ENCODE data around the gene OSER1.

Gene OSER1

DNA sequence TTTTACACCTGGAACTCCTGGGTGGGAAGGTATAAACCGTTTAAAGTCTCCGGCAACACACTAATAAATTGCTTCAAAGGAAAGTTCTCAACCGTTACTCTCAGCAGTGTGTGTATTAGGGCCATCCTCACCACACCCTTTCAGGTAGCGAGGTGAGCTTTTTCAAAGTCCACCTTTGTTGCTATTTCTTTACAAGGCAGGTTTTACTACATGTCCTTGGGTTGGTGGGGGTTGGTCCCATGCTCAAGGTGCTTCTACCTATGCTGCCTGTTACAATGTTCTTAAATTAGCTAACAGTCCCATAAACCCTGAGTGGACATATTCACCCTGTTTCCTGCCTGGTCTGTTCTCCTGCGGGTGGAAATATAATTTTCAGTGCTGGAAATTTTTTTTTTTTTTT, 13.2 kb upstream of the OSER1 start:
- DNase-seq, result no peak

DNA sequence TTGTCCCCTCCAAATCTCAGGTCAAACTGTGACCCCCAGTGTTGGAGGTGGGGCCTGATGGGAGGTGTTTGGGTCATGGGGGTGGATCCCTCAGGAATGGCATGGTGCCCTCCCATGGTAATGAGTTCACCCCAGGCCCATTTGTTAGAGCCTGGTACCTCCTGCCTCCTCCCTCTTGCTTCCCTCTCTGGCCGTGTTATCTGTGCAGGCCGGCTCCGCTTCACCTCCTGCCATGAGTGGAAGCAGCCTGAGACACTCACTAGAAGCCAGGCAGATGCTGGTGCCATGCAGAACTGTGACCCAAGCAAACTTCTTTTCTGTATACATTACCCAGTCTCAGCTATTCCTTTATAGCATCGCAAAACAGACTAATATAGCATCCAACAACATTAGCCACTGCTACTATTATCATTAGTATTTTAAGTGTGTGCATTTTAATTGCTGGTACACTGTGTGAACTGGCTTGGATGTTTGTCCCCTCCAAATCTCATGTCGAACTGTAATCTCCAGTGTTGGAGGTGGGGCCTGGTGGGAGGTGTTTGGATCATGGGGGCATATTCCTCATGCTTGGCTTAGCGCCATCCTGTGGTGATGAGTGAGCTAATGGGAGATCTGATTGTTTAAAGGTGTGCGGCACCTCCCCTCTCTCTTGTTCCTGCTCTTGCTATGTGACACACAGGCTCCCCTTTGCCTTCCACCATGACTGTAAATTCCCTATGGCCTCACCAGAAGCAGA, 12.2 kb upstream of the OSER1 start:
- no peak for DNase-seq

DNA sequence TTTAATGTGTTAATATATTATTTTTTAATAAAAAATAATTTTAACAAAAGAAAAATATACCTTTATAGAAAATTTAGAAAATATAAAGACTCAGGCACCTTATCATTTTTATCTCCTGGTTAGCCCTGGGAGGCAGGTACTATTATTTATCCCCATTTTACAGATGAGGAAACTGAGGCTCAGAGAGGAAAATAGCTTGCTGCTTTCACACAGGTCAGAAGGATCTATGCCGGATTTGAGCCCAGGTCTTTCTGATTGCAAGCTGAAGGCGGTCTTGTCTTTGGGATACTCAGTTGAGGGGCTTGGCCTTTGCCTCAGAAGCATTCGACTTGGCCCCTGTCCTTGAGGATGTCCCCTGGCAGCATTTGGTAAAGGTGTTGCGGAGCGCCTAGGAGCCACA, 11.5 kb upstream of the OSER1 start:
- DNase-seq, result no peak

DNA sequence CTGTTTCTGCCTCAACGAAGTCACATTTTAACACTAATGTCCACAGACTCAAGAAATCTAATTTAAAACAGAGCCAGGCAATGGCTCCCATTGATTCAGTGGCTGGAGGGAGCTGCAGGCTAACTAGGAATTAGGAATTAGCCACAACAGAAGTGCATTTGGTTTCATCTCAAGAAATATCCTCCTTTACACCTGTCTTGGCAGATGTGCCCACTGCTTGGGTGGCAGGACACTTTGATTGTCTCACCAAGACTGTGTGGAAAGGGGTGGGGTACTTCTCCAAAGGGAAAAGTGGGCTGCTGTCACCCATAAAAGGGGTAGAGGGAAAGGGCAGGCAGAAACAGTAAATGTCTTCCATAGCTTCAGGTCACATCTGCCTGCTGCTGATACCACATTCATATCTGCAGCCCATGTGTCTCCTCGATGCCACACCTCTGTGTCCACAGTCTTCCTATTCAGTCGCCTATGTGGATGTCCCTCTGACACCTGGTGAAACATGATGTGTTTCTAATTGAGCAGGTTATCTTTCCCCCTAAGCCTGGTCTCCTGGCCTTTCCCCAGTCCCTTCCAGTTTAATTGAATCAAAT, 10.9 kb upstream of the OSER1 start:
- no peak for DNase-seq

DNA sequence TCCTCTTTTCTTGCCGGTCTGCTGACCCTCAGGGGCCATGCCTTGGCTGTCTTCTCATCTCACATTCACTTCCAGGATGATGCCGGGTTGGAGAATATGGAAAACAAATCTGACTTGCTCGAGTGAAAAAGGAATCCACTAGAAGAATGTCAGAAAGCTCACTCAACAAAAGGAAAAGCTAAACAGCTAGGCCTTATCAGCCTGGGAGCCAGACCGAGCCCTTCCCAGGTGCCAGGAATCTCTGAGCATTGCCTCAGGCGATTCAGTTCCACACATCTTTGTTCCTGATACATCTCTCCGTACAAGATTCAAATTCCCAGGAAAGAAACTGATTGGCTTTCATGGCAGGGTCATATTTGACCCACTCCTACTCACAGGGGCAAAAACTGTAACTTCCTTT, 9.2 kb upstream of the OSER1 start:
- no peak for DNase-seq

DNA sequence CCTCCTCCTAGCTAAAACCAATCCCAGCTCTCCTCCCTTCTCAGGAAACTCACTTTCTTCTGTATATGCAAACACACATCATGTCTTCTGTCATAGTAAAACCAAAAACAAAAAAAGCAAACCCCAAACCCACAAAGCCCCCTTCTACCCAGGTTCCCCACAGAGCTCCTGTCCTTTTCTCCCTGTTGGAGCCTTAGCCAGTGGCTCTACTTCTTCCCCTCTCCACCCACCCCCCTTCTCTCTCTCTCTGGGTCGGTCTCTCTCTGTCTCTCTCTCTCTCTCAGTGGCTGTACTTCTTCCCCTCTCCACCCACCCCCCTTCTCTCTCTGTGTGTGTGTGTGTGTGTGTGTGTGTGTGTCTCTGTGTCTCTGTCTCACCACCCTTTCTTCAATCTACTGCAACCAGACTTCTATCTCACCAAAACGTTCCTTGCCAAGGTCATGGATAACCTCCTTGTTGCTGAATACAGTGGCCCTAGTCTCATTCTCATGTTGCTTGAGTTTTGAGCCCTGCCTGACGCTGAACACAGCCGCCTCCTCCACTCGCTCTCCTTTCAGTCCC, 8.7 kb upstream of the OSER1 start:
- DNase-seq, result peak; percentile 66

DNA sequence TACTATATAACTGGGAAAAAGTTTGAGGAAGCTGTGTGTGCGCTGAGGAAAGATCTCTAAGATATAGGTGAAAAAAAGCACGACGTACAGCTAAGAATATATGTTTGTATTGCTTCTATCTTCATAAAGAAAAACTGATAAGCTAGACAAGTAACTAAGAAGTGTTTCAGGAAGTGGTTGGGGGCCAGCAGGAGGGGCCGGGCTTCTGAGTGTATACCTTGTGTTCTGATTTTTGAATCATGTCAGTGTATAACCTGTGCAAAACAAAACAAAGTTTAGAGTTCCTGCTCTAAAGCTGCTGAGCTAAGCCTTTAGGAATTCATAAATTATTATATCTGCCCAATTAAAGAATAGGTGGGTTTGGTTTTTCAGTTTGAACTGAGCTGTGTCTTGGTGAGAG, 7.9 kb upstream of the OSER1 start:
- DNase-seq, result peak; percentile 80

DNA sequence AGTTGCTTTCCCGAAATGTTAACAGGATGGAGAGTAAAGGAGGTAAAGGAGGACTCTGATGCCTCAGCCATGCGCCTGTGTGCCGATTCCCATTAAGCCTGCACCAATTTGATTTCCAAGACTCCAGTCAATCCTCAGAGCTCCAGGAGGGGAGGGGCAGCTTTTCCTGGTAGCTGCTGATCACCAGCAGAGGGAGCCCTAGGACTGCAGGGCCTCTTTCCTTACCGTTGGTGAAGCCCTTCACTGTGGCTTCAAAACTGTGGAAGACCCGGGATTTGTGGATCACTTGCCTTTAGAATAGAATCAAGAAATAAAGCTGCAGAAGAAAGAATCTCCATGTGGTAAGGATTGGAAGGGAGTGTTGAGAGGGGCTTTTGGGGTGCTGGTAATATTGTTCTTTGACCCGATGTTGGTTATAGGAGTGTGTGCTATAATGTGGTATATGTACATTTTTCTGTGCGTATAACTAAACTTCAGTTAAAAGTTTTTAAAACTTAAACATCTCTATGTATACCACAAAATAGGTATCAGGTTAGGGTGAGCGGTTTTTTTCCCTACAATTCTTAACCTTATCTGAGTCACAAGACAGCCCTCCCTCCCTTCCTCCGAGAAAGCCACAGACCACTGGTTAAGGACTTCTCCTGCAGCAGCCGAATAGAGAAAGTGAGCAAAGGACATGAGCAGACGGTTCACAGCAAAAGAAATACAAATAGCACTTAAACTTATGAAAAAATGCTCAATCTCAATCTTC, 6.9 kb upstream of the OSER1 start:
- DNase-seq, result peak; percentile 78

DNA sequence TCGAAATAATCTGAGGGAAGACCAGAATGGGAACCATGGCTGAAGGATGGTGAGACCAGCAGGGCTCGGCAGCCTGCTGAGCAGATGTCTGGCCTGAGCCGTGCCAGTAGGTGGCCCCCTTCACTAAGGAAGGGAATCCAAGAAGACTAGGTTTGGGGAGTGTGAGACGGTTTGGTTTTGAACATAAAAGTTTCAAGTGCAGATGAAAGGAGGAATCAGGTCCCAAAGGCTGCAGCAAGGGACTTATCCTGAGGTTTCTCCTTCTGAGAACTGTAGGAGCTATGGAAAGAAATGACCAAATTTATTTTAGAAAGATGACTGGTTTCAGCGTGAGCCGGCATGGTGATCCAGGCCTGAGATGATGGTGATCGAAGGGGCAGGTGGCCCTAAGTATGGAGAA, 4.6 kb upstream of the OSER1 start:
- DNase-seq, result peak; percentile 84

DNA sequence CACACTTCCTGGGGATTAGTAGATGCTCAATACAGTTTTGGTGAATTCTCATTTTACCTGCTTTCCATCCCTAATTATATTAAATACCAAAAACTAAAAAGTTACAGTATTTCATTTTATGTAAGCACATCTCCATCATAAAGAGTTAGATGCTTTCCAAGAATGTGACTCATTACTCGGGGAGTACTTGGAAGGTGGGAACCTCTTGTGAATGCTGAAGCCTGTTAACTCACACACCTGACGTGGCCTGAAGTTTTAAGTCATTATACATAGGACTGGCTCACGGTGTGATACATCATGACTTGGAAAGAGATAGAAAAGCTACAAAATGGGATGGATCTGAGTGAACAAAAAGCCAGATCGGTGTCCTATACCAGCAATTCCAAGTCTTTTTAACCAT, 2.2 kb upstream of the OSER1 start:
- no peak for DNase-seq

DNA sequence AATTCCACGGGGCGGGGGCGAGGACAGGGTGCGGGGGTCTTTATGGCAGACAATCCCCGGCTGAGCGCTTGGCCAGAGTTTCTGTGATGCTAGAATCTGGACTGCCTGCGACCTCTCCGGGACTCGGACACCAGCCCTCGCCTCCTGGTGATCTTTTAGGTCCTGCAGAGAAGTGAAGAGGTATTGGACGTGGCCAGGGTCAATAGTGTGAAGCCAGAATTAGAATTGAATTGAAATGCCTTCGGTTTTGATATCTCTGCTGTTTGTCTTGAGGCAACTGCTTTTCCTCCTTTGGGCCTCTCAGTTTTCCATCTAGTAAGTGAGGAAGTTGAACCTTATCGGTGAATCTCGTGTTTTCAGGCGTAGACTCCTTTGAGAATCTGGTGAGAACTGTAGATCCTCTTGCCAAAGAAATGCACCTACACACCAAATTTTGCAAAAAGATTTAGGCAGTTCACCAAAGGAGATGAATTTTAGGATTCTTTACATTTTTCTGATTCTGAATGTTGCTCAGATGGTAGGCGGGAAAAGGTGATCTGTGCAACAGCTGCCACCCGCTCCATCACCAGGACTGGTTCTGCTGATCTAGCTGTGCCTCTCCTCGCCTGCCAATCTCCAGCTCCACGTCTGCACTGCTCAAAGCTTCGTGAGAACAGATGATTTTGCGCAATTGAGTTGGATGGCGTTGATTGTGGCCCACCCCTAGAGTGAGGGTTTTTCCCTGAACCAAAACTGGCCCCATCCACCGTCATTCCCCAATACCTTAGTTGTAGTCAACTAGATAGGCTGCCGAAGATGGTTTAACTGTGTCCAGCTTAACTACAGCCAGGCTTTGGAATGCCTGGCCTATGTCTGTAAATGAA, 837 bp upstream of the OSER1 start:
- no peak for DNase-seq

DNA sequence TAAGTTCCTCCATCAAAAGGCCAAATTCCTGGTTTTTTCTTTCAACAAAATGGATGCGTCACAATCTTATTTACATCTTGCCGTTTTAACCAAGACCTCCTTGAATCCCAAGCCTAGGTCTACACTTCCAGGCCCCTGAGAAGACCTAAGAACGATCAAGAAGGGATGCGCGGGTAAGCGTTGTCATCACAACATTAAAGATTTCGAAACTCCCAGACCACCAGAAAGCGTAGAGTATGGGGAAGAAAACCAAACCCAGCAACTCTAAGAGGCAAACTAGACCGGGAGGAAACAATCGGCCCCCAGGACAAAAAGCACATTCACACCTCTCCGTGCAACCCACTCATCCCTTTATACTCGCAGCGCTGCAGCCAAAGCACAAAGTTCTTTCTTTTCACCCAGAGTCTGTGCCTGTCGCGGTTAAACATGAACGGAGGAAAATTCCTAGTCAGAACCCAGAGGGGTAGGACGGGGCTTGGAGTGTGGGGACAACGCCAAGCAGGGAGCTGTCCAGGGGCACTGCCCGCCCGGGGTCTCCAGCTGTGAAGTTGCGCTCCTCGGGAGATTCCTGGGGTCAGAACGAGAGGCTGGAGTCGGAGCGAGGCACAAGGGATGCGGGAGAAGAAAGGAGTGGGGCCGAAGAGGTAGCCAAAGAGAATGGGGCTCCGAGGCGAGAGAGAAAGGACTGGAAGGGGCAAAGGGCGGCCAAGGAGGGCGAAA, 725 bp downstream of the OSER1 start:
- no peak for DNase-seq

DNA sequence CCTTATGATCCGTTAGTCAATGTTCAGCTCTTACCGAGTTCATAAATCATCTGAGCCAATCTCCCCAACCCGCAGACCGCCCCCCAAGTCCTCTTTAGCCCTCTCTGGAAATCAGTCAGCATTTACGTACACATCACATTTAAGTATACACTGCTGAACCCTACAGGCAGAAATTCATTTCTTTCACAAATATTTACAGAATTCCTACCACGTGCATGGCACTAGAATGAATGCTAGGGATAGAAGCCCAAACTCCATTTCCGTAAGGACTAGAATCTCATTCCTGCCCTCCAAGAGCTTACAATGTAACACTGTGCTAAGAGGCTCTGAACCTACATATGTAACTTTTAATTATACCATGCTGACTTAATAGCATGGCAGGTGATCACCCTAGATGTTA, 1.8 kb downstream of the OSER1 start:
- no peak for DNase-seq

DNA sequence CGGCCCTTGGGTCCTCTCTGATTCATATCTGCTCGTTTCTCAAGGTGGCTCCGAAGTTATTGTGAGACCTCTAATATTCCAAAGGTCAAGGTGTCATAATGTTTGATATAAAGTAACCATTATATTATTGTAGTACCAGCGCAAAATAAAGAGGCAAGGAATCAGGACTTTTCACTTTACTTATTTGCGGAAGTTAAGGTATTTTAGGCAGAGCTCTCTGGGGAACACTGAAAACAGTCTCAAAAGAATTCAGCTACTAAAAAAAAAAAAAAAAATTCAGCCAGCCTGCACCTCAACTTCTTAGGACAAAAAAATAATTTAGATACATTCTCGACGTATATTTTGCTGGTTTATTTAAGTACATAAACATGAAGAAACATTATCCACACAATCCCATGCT, 2.4 kb downstream of the OSER1 start:
- no peak for DNase-seq

DNA sequence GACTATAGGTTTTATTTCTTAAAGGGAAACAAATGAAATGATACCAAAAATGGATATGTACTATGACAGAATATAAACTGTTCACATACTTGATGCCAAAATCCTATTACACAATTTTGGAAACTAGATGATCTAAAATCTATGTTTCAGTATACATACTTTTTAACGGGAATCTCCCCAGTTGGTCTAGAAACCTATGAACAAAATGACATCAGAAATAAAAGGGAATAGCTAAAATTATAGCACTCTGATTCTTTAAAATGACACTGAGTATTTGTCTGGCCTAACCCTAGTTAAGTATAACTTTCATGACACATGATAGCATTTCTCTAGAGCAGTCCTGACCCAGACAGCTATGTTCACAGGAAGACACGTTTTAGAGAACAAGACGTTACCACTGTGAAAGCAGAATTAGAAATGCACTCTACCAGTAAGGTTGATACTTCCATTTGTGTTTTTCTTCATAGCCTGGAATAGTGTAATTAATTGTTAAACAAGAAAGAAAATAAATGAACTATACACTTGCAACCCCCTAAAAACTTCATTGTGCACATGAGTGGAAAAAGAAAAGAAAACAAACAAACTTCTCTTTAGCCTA, 3.3 kb downstream of the OSER1 start:
- DNase-seq, result no peak

DNA sequence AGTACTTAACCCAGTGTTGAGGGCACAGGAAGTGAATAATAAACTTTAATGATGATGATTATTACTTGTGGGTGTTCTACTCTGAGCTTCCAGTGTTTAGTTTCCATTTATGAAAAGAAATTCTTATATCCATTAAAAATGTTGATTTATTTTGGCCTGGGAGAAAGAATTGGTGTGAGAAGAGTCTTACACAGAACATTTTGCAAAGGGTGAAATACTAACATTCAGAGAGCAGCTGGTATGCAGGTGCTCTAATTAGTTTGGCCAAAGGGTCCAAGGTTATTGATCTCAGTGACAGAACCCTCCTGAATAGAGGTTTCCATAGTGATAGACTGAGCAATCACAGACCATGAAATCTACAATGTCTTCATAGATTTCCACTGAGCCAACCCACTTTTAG, 4.4 kb downstream of the OSER1 start:
- DNase-seq, result no peak

DNA sequence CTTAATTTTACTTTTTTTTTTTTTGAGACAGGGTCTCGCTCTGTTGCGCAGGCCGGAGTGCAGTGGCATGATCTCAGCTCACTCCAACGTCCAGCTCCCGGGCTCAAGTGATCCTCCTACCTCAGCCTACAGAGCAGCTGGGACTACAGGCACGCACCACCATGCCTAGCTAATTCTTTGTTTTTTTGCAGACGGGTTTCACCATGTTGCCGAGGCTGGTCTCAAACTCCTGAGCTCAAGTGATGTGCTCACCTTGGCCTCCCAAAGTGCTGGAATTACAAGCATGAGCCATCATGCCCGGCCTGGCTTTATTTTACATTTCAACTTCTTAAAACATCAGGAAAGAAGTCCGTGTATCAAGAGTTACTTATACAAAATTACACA, 5.7 kb downstream of the OSER1 start:
- no peak for DNase-seq

DNA sequence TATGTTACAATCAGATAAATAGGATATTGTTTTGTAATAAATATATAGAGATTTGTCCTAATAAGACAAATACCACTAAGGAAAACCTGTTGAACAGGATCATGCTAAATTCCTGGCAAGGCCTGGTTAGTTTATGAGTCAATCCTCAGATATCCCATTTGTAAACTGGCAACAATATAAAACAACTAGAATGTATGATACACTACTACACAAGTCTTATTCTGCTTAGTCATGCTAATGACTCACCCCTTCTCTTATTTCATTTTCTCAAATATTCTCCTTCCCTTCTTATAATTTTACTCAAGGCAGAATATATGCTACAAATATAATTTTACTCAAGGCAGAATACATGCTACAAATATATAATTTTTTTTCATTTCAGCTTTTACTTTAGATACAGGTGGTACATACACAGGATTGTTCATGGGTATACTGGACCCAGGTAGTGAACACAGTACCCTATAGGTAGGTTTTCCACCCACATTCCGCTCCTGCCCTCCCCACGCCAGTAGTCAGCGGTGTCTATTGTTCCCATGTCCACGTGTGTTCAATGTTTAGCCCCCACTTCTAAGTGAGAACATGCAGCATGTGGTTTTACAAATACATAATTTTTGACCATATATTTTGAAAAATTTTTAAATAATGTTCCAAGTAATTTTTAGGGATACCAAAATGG, 6.3 kb downstream of the OSER1 start:
- no peak for DNase-seq

DNA sequence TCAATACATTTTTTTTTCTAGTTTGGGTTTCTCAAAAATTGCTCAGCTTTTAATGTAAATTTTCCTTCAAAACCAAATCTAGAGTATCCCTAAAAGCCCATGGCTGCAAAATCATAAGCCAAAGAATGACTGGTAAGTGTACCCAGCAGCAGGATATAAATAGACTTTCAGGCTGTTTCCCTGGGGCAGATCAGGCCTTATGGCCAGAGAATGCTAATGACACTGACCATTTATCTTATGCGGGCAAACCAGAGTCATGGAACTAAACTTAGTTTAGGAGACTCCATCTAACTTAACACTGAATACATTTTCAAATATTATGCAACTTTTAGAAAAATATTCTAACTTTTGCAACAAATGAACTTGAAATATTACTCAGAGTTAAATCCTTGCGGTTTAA, 7.4 kb downstream of the OSER1 start:
- no peak for DNase-seq

DNA sequence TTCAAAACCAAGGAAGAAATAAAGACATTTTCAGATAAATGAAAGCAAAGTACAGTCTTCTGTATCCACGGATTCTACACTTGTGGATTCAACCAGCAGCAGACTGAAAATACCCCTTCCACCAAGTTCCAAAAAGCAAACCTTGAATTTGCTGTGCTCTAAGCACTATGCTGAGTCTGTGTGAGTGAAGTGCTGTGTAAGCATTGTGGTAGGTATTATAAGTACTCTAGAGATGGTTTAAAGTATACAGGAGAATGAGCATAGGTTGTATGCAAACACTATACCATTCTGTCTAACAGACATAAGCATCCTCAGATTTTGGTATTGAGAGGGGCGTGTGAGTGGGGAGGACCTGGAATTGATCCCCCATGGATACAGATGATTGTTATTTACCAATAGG, 9.6 kb downstream of the OSER1 start:
- DNase-seq, result no peak

DNA sequence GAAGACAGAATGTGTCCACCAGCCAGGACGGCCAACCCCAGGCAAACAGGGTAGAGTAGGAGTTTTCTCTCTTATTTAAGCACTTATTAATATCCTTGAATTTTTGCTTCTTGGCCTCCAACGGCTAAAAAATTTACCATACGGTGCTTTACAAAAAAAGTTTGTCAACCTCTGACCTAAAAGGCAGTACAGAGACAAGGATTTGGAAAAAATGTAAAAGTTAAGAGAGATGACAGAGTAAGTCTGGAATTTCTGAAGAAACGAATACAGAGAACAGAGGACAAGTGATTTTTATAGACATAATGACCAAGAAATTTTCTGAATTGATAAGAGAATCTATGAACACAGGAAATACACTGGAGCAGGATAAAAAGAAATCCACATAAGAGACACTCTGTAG, 10.2 kb downstream of the OSER1 start:
- DNase-seq, result no peak

Measured in CD4-positive, alpha-beta T cell treated with Interleukin-6 for 4 hours (primary cell).